IMR-90 (cell line): ENCODE results near the gene MLLT10. TPM values are rescaled to one million over a fixed set of nuclear protein-coding genes. Genes with fewer than 3 reads are reported as not detected.

Source experiments
- ATAC-seq: fragments of 200-7000 bp; cut with Tn5 transposase; 2 replicates; pipeline ENCODE4 v1.9.1; 2020; ENCODE audit warnings: low read depth, mild to moderate bottlenecking, moderate library complexity
- BruUV-seq: library from RNA; stranded (reverse); fragments of 400-500 nt; replicated peaks from 2 replicates; lab custom pipeline; 2021; lab: Mats Ljungman, UMichigan
- CTCF ChIA-PET: fragments of 300-600 bp; formaldehyde crosslinking; extraction: SDS; loops from one replicate; lab custom pipeline; 2021; ENCODE audit warnings: antibody characterized with exemption; lab: Yijun Ruan, JAX
- POLR2A ChIA-PET: fragments of 300-600 bp; sonication (Branson Sonifier 250); formaldehyde crosslinking; loops from one replicate; lab custom pipeline; 2022; ENCODE audit warnings: antibody characterized with exemption; ENCODE audit not compliant: unreplicated experiment; lab: Charles Lee
- DNase-seq: peaks from one replicate; pipeline ENCODE4 v3.0.0; 2013
- H2AFZ ChIP-seq: replicated peaks from 2 replicates; pipeline ENCODE3; 2013; ENCODE audit warnings: low read length, mild to moderate bottlenecking; ENCODE audit not compliant: poor library complexity
- H2AK5ac ChIP-seq: 2 replicates; pipeline ENCODE4 v1.6.1; 2013; ENCODE audit warnings: low read depth, low read length, inconsistent platforms
- H2AK9ac ChIP-seq: replicated peaks from 2 replicates; pipeline ENCODE3; 2013; ENCODE audit warnings: mild to moderate bottlenecking, low read depth, low read length, moderate library complexity; ENCODE audit not compliant: poor library complexity
- H2BK120ac ChIP-seq: 2 replicates; pipeline ENCODE4 v1.6.1; 2013; ENCODE audit warnings: low read depth, low read length, inconsistent platforms
- H2BK15ac ChIP-seq: 3 replicates; pipeline ENCODE4 v1.6.1; 2013; ENCODE audit warnings: low read depth, low read length, inconsistent platforms
- H2BK20ac ChIP-seq: 2 replicates; pipeline ENCODE4 v1.6.1; 2013; ENCODE audit warnings: low read depth, mild to moderate bottlenecking, inconsistent platforms, low read length, moderate library complexity
- H2BK5ac ChIP-seq: 2 replicates; pipeline ENCODE4 v1.6.1; 2013; ENCODE audit warnings: mild to moderate bottlenecking, low read depth, low read length, inconsistent platforms; ENCODE audit not compliant: poor library complexity, severe bottlenecking
- H3K14ac ChIP-seq: replicated peaks from 2 replicates; pipeline ENCODE4 v1.6.1; 2013; ENCODE audit warnings: low read depth, low read length, inconsistent platforms
- H3K18ac ChIP-seq: 2 replicates; pipeline ENCODE4 v1.6.1; 2013; ENCODE audit warnings: low read depth, low read length, control low read depth
- H3K23ac ChIP-seq: 2 replicates; pipeline ENCODE4 v1.6.1; 2013; ENCODE audit warnings: low read depth, low read length, inconsistent platforms
- H3K27ac ChIP-seq: 2 replicates; pipeline ENCODE4 v1.5.1; 2013; ENCODE audit warnings: mild to moderate bottlenecking, control low read depth, low read length; ENCODE audit not compliant: insufficient read depth
- H3K27me3 ChIP-seq: 2 replicates; pipeline ENCODE4 v1.6.1; 2013; ENCODE audit warnings: low read length; ENCODE audit not compliant: control insufficient read depth, insufficient read depth
- H3K36me3 ChIP-seq: 2 replicates; pipeline ENCODE4 v1.6.1; 2013; ENCODE audit warnings: low read length, mixed read lengths; ENCODE audit not compliant: control insufficient read depth, insufficient read depth
- H3K4ac ChIP-seq: 2 replicates; pipeline ENCODE4 v1.6.1; 2013; ENCODE audit warnings: low read depth, low read length, inconsistent platforms
- H3K4me1 ChIP-seq: 2 replicates; pipeline ENCODE4 v1.6.1; 2013; ENCODE audit warnings: low read length, mixed read lengths; ENCODE audit not compliant: control insufficient read depth, insufficient read depth
- H3K4me2 ChIP-seq: 2 replicates; pipeline ENCODE4 v1.6.1; 2013; ENCODE audit warnings: low read depth, mild to moderate bottlenecking, control low read depth, low read length, moderate library complexity
- H3K4me3 ChIP-seq: 2 replicates; pipeline ENCODE4 v1.5.1; 2013; ENCODE audit warnings: low read depth, mild to moderate bottlenecking, control low read depth, low read length, moderate library complexity; ENCODE audit not compliant: insufficient read depth
- H3K56ac ChIP-seq: 2 replicates; pipeline ENCODE4 v1.6.1; 2013; ENCODE audit warnings: low read length, inconsistent platforms; ENCODE audit not compliant: insufficient read depth; ENCODE audit errors: extremely low read depth
- H3K79me1 ChIP-seq, 2 experiments: 2 replicates each; pipeline ENCODE4 v1.6.1; 2013; ENCODE audit warnings: low read length in 2 of 2, inconsistent platforms in 1 of 2, low read depth in 1 of 2
- H3K9ac ChIP-seq: 2 replicates; pipeline ENCODE4 v1.6.1; 2013; ENCODE audit warnings: low read depth, low read length, control low read depth
- H3K9me1 ChIP-seq: 2 replicates; pipeline ENCODE4 v1.6.1; 2013; ENCODE audit warnings: low read length, inconsistent platforms; ENCODE audit not compliant: insufficient read depth
- H3K9me3 ChIP-seq: 2 replicates; pipeline ENCODE4 v1.6.1; 2013; ENCODE audit warnings: low read length; ENCODE audit not compliant: control insufficient read depth, insufficient read depth
- H4K20me1 ChIP-seq: 2 replicates; pipeline ENCODE4 v1.6.1; 2013; ENCODE audit warnings: low read length, inconsistent platforms; ENCODE audit not compliant: insufficient read depth
- H4K5ac ChIP-seq: 2 replicates; pipeline ENCODE4 v1.6.1; 2013; ENCODE audit warnings: mild to moderate bottlenecking, low read depth, low read length, control low read depth
- H4K8ac ChIP-seq, 2 experiments: 2 replicates each; pipeline ENCODE4 v1.6.1; 2013; ENCODE audit warnings: low read depth in 2 of 2, low read length in 2 of 2, control low read depth in 1 of 2, inconsistent platforms in 1 of 2
- H4K91ac ChIP-seq: 2 replicates; pipeline ENCODE4 v1.6.1; 2013; ENCODE audit warnings: low read depth, low read length, inconsistent platforms; ENCODE audit not compliant: insufficient read depth
- CHD1 ChIP-seq: IDR thresholded peaks from 2 replicates; pipeline ENCODE4 v1.6.1; 2012; ENCODE audit warnings: low read depth, low read length, improper control_type of control experiment
- CTCF ChIP-seq: conservative IDR thresholded peaks from 2 replicates; pipeline ENCODE4 v1.5.1; 2012; ENCODE audit warnings: mild to moderate bottlenecking, low read depth, low read length, improper control_type of control experiment
- ELK1 ChIP-seq: fragments of 150-350 bp; IDR thresholded peaks from 2 replicates; pipeline ENCODE4 v1.6.1; 2016; ENCODE audit warnings: low read depth, mild to moderate bottlenecking, low read length, moderate library complexity, borderline replicate concordance
- MAZ ChIP-seq: IDR thresholded peaks from 2 replicates; pipeline ENCODE4 v1.6.1; 2012; ENCODE audit warnings: low read depth, mild to moderate bottlenecking, low read length, improper control_type of control experiment, moderate library complexity, borderline replicate concordance
- MXI1 ChIP-seq: IDR thresholded peaks from 2 replicates; pipeline ENCODE4 v1.6.1; 2012; ENCODE audit warnings: low read depth, mild to moderate bottlenecking, low read length, moderate library complexity, borderline replicate concordance
- RCOR1 ChIP-seq: IDR thresholded peaks from 2 replicates; pipeline ENCODE4 v1.6.1; 2012; ENCODE audit warnings: mild to moderate bottlenecking, low read length, improper control_type of control experiment; ENCODE audit not compliant: insufficient replicate concordance
- RFX5 ChIP-seq: IDR thresholded peaks from 2 replicates; pipeline ENCODE4 v1.8.0; 2012; ENCODE audit warnings: low read depth, mild to moderate bottlenecking, low read length, moderate library complexity
- SMC3 ChIP-seq: fragments of 150-350 bp; IDR thresholded peaks from 2 replicates; pipeline ENCODE4 v1.6.1; 2016; ENCODE audit warnings: low read depth, mild to moderate bottlenecking, antibody characterized with exemption, low read length, moderate library complexity
- WGBS, 2 experiments: methylation state at CpG; one replicate each; pipeline versions ENCODE4 v1.1.5 to v1.1.7; 2013; ENCODE audit warnings: missing lambda C conversion rate in 2 of 2; ENCODE audit not compliant: insufficient read length in 1 of 2; ENCODE audit errors: extremely low coverage in 2 of 2; 5-methylcytosine and 5-hydroxymethylcytosine counted together
- dilution Hi-C: fragments of 300-500 bp; cut with HindIII; formaldehyde crosslinking; loops from one replicate; pipeline ENCODE4 v1.14.3; 2018; ENCODE audit warnings: low sequenced_read_pairs; ENCODE audit not compliant: unreplicated experiment
- in situ Hi-C: fragments of 300-500 bp; cut with MboI; formaldehyde crosslinking; loops from 3 replicates; pipeline ENCODE4 v1.14.3; 2019; ENCODE audit warnings: low sequenced_read_pairs, inconsistent platforms, mixed read lengths
- intact Hi-C: fragments of 100-400 bp; cut with micrococcal nuclease; formaldehyde crosslinking; loops from 2 replicates; pipeline ENCODE4 v1.10.0; 2022
- polyA plus RNA-seq, 3 experiments: library from polyadenylated mRNA; depleted of rRNA; stranded (reverse); fragments of >200 nt; gene quantifications; 2 replicates each; pipeline ENCODE4 v1.2.3, GENCODE V29; 2012; ENCODE audit warnings: low replicate concordance in 1 of 3
- total RNA-seq: library from RNA; depleted of rRNA; stranded (reverse); fragments of >200 nt; gene quantifications from 2 replicates; pipeline ENCODE4 v1.2.3, GENCODE V29; 2012

MLLT10 gene
- total and polyA plus RNA-seq, 2 of the 4 experiments (the other 2 are of a cell fraction): 22.5 to 29.0 TPM

- Histone ChIP-seq H3K14ac (no peak overlapping the region), H2AK9ac (no peak overlapping the region), H3K56ac (no peak overlapping the region), H2BK5ac (no peak overlapping the region), H3K4me1 (peaks cover 5% of the 10 kb centered on the region; the same call in 1 of the 2 replicates), H2AK5ac (no peak overlapping the region), H4K5ac (no peak overlapping the region), H2BK120ac (no peak overlapping the region), H3K36me3 (no peaks in the 10 kb centered on the region), H3K27me3 (peaks cover 3% of the 10 kb centered on the region; the same call in 1 of the 2 replicates), H3K4ac (no peak overlapping the region), H3K9me1 (no peaks in the 10 kb centered on the region), H3K4me3 (no peak overlapping the region), H4K91ac (no peak overlapping the region), H3K4me2 (no peak overlapping the region), H3K18ac (no peak overlapping the region), H3K27ac (no peak overlapping the region), H4K20me1 (no peaks in the 10 kb centered on the region), H2BK15ac (no peak overlapping the region), H3K9me3 (no peaks in the 10 kb centered on the region), H3K9ac (no peak overlapping the region), H4K8ac (no peak overlapping the region), H3K79me1 (no peaks in the 10 kb centered on the region), H3K23ac (no peak overlapping the region), H2AFZ (no peak overlapping the region), H2BK20ac (no peak overlapping the region)
- ChIA-PET POLR2A (no interaction called here), CTCF (no interaction called here)
- dilution Hi-C loops: no loop called here
- TF ChIP-seq CHD1: no peak
- no peak for TF ChIP-seq MAZ
- no peak for TF ChIP-seq RCOR1
- TF ChIP-seq SMC3: no peak
- no peak for TF ChIP-seq MXI1
- no peak for TF ChIP-seq ELK1
- no peak for TF ChIP-seq CTCF
- TF ChIP-seq RFX5: no peak
- ATAC-seq: no peak
- no peak for DNase-seq
- no TSS peak for BruUV-seq
- in situ Hi-C loops: loop anchor here (25.0 kb wide), 3 partner anchors 807 to 1107 kb away; partner anchors contain the start of genes BMI1 and COMMD3
- intact Hi-C loops: no loop called here
- WGBS, 2 experiments: no CpG with 5 or more reads among the region's 4 CpGs
Measured at GRCh38 chr10:21505711-21506278, 28.2 kb upstream of the MLLT10 start.
